ENCODE results near the gene FSD1.
A peak's percentile ranks its signal among the peaks of the same experiment; 100 is the strongest.
"Not testable (repeated sequence)": the region's sequence is repeated elsewhere in the genome, so short reads cannot be mapped to it uniquely, and the experiment has no call there.

FSD1 gene

GRCh38 chr19:4320419-4320818, 16.0 kb downstream of the FSD1 start:
- no peak for DNase-seq

GRCh38 chr19:4322942-4323665, 18.7 kb downstream of the FSD1 start:
- no peak for DNase-seq

- DNase-seq: no peak
These were observed 19.3 kb downstream of the FSD1 start for GRCh38 chr19:4323692-4324091.

DNA sequence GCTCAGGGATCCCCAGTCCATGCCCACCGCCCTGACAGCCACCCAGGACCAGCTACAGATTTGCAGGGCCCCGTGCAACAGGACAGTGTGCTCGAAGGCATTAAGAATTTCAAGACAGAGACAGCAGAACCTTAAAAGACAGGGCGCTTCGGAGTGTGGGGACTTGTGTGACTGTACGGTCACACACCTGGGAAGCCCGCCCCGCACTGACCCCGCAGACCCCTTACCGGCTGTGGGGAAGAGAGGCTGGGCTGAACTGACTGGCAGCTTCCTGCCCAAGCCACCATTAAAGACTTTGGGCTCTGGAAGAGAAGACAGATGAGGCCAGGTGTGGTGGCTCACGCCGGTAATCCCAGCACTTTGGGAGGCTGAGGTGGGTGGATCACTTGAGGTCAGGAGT, 19.8 kb downstream of the FSD1 start:
- DNase-seq: no peak

DNA sequence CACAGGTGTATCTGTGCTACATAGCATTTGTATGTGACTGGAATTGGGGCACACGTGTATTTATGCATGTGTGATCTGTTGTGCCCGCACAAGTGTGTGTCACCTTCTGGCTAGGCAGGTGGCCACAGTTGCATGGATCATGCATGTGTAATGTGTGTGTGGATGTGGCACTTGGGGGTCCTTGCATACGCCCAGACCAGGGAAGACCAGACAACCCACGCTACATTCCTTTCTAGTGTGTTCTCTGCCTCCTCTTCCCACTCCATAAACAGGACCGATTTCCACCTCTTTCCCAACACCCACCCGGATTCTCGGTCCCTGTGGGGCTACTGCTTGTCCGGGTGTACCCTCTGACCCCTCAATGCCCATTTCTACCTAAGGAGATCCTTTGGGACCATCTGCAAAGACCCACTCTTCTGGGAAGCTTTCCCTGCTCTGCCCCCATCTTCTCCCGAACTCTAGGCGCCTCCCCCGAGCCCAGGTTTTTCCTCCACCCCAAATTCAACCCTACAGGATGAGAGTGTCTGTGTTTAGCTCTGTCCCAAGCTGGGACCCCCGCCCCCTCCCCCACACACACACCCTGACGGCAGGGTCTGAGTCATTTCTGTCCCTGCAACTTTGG, 21.9 kb downstream of the FSD1 start:
- no peak for DNase-seq

GRCh38 chr19:4326837-4327251, 22.4 kb downstream of the FSD1 start:
- no peak for DNase-seq

DNA sequence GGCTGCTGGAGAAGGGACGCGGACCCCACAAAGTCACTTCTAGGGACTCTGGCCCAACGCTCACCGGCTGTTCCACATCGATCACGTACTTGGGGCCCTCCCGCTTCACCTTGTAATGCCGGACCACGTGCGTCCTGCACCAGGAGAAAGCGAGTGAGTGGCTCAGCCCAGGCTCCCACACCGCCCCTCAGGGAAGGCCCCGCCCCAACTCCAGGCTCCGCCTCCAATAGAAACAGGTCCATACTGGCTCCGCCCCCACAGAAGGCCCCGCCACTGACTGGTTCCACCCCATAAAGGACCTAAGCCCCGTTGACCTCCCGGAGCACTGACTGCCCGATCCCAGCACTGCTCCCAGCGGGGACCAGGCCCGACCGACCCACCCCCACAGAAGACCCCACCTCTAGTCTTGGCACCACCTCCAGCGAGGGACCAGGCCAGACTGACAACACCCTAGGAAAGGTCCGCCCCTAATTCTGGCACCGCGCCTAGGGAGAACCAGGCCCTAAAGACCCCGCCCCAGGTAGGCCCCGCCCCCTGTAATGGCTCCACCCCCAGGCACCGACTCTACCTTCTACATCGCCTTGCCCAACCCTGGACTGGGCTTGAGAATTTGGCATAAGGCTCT, 23.0 kb downstream of the FSD1 start:
- DNase-seq: no peak

- DNase-seq: no peak
These were observed 23.5 kb downstream of the FSD1 start for GRCh38 chr19:4327877-4328242.

DNA sequence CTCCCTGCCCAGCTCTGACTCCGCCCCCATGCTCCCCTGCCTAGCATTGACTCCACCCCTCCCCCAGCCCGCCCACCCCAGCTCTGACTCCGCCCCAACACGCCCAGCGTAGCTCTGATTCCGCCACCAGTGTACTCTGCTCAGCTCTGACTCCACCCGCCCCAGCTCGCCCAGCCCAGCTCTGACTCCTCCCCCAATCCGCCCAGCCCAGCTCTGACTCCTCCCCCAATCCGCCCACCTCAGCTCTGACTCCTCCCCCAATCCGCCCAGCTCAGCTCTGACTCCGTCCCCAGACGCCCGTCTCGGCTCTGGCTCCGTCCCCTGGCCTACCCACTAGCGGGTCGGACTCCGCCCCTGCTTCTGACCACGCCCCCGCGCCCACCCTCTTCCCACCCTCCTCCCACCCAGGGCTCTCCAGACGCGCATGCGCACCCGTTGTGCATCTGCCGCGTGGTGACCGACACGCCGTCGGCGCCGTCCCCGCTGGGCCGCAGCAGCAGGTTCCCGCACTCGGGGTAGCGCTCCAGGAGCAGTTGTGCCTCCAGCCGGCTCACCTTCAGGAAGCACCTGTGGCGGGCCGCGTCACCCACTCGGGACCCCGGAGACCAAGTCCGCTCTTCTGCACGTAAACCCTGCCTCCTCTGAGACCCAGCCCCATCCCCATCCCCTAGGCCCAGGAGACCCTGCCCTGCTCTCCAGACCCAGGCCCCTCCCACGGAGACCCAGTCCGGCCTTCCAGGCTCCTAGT, 24.0 kb downstream of the FSD1 start:
- DNase-seq: no peak

DNA sequence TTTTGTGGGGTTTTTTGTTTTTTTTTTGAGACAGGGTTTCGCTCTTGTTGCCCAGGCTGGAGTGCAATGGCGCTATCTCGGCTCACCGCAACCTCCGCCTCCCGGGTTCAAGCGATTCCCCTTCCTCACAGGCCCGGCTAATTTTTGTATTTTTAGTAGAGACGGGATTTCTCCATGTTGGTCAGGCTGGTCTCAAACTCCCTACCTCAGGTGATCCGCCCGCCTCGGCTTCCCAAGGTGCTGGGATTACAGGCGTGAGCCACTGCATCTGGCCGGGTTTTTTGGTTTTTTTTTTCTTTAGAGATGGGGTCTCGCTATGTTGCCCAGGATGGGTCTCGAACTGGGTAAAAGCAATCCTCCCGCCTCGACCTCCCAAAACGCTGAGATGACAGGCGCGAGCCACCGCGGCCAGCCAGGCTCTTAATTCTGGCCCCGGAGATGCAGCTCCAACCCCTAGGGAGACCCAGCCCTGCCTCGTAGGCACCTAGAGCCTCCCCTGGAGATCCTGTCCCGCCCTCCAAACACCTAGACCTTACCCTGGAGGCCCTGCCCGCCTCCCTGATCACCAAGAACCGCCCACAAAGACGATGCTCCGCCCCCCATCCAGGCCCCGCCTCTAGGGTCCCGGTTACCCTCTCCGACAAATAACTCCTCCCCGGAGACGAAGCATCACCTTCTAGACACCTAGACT, 24.7 kb downstream of the FSD1 start:
- not testable (repeated sequence) for DNase-seq

DNA sequence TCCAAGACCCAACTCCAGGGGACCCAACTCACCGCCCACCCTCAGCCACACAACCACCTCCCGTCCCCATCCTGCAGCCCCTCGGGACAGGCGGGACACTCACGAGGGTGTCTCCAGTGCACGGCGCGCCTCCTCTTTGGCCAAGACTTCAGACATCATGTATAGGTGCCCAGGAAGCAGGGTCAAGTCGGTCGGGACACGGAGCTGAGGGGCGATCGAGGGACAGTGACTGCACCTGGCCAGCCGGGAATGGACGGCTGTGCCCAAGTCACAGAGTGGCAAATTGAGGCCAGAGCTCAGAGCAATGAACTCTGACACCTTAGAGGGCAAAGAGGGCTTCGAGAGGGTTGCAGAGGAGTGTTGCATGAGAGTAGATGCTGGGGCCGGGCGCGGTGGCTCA, 25.5 kb downstream of the FSD1 start:
- no peak for DNase-seq

GRCh38 chr19:4334929-4335570, 30.7 kb downstream of the FSD1 start:
- DNase-seq: no peak

GRCh38 chr19:4337906-4338440, 33.6 kb downstream of the FSD1 start:
- DNase-seq: no peak

DNA sequence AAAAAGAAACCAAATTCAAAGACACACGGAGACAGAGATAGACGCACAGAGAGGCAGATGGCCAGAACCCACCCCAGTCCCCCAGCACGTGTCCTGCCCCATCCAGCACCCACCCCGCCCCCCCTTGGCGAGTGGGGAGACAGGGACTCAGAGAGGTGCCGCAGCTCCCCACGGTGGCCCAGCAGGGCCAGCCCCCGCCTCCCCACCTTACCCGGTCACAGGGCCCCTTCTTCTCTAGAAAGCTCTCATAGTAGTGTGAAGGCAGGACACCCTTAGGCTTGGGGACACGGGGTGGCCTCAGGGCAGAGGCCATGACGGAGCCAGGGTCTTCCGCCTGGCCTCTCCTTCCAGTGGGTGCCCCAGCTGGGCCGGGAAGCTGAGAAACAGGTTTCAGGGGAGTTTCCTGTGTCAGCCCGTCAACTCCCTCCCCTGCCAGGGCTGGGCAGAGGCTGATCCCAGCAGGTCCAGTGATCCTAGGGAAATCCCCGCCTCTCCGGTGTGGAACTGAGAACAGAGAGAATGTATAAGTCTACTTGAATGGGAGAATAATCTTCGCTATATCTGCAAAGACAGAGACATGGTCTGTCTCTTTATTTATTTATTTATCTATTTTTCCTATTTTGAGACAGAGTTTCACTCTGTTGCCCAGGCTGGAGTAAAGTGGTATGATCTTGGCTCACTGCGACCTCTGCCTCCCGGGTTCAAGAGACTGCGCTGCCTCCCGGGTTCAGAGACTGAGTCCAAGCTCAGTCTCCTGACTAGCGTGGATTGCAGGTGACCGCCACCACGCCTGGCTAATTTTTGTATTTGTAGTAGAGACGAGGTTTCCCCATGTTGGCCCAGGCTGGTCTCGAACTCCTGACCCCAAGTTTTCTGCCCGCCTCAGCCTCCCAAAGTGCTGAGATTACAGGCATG, 34.3 kb downstream of the FSD1 start, which contains the start of gene STAP2:
Gene STAP2 (minus strand): TSS at position 387 of the 915 bp plus-strand sequence. CDS start 74 bp downstream, at position 313.
- no peak for DNase-seq

DNA sequence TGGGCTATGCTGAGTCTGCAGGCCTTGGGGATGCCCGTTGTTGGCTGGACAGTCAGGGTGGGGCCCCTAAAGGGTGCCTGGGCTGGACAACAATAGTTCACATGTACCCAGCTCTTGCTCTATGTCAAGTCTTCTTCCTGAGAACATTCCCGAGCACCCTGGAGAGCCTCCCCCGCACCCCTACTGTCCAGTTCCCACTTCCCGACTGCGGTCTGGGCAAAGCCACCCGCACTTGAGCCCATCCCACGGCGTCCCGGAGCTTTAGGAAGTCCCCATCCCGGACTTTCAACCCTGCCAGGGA, 37.9 kb downstream of the FSD1 start:
- no peak for DNase-seq

DNA sequence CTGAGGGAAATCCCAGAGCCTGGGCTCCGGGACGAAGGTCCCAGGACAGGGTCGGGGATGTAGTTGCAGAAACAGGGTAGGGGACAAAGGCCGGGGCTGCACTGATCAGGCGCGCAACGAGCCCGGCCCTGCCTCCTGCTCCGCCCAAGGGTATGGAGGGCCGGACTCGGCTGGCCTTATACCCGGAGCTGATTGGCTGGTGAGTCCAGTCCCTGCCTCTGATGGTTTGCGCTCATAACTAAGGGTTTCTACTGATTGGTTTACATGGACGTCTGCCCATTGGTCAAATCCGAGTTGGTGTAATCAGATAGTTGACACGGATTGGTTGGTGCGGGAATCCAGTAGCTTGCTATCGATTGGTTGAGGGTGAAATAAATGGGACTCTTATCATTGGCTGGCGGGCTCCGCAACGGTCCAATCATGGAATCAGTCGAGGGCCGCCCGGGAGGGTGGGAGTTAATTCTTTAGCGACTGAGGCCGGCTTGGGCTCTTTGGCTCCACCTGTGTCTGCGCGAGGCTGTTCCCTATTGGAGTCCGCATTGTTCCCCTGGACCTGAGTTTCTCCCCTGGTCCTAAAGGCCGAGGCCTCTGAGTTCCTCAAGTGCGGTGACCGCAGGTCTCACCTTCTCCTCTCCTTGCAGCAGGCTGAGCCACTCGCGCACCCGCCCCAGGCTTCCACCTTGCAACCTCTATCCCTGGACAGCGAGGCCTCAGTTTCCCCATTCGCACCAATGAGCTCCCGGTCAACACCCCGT, 38.4 kb downstream of the FSD1 start:
- DNase-seq: peak; percentile 99

GRCh38 chr19:4343370-4344307, 39.2 kb downstream of the FSD1 start, which contains the start of gene MPND:
MPND (plus strand) TSS chr19:4343562; CDS start chr19:4343594, 32 bp downstream.
- peak; percentile 49 for DNase-seq

DNA sequence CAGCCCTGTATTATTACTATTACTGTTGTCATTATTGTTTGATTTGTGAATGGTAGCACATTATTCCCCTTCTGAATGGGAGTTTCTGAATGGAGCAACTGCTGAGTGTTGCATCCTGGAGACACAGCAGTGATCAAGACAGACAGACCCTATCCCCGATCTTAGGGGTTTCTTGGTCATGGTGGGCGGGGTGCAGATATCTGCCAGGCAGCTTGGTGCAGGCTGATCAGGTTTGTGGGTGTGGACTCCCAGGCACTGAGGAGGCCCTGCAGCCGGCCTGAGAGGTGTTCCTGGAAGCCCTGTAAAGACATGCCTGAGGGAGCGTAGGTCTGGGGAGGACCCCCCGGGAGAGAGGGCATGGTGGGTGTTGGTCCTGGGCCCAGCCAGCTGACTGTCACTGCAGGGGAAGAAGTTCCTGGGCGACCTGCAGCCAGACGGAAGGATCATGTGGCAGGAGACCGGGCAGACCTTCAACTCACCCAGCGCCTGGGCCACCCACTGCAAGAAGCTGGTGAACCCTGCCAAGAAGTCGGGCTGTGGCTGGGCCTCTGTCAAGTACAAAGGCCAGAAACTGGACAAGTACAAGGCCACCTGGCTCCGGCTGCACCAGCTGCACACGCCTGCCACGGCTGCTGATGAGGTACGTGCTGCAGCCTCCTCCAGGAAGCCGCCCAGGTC, 41.1 kb downstream of the FSD1 start:
- no peak for DNase-seq

DNA sequence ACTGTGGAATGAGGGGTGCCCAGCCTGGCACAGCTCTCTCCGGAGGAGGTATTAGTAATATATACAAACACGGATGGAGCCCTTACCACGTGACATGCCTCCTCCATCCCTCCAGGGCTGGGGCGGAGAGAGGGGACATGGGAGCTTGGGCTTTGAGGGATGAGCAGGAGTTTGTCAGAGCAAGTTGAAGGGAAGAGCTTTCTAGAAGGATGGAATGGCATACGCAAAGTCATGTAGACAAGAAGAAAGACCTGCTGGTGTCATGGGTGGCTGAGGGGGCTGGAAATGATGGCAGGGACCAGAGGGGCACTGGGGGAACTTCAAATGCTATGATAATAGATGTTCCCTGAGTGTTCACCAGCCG, 41.6 kb downstream of the FSD1 start:
- no peak for DNase-seq

Data from DMS79 (cell line).